HUES64 (cell line): Measurements from ENCODE around the gene FOXJ3.

Experiments used
- H3K27ac ChIP-seq: 2 replicates; pipeline ENCODE4 v1.7.0; 2013; ENCODE audit warnings: low read depth, low read length, inconsistent platforms
- H3K27me3 ChIP-seq: 2 replicates; pipeline ENCODE4 v1.6.1; 2013; ENCODE audit warnings: mild to moderate bottlenecking, low read length; ENCODE audit not compliant: insufficient read depth
- H3K36me3 ChIP-seq: 2 replicates; pipeline ENCODE4 v1.6.1; 2013; ENCODE audit warnings: mild to moderate bottlenecking, low read length; ENCODE audit not compliant: insufficient read depth
- H3K4me1 ChIP-seq: 2 replicates; pipeline ENCODE4 v1.6.1; 2013; ENCODE audit warnings: mild to moderate bottlenecking, low read length, moderate library complexity; ENCODE audit not compliant: insufficient read depth
- H3K4me3 ChIP-seq: 2 replicates; pipeline ENCODE4 v1.5.1; 2013; ENCODE audit warnings: mild to moderate bottlenecking, low read length, moderate library complexity
- H3K9ac ChIP-seq: 2 replicates; pipeline ENCODE4 v1.6.1; 2013; ENCODE audit warnings: mild to moderate bottlenecking, low read depth, low read length
- H3K9me3 ChIP-seq: 2 replicates; pipeline ENCODE4 v1.6.1; 2013; ENCODE audit warnings: low read depth, low read length; ENCODE audit not compliant: insufficient read depth
- whole genome bisulfite sequencing: fragments of 150-250, 120-280 bp; methylation state at CpG from one replicate; pipeline ENCODE4 v1.1.7; 2013; ENCODE audit warnings: missing lambda C conversion rate; 5-methylcytosine and 5-hydroxymethylcytosine counted together

Gene FOXJ3

DNA sequence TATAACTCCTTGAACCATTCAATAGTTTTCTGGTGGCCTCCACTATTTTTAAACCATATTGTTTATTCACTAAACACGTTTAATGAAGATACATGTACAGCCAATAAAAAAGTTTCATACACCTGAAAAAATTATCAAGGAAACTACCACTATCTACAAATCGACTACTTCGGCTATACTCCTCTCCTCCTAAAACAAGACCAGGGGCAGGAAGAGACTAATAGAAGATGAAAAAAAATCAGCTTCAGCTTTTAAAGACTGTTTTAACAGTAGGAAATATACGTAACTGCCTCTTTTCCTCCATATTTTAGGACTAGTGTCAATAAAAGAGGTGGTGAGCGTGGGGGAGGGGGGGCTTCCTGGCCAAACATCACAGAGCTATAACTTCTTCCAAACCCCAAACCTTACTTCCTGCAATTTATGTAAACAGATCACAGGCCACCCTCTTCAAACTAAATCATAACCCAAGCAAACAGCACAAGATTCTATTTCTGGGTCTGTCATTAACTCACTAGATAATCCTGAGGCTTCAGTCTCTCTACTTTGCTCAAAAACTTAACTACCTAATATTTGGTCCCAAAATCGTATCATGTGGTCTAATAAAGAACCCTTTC is 15.1 kb downstream of the FOXJ3 start:
- Histone ChIP-seq H3K4me1 (peaks cover 29% of the 10 kb centered on the region), H3K9ac (no peak overlapping the region), H3K4me3 (no peak overlapping the region), H3K27me3 (no peaks in the 10 kb centered on the region), H3K27ac (no peak overlapping the region), H3K36me3 (no peaks in the 10 kb centered on the region), H3K9me3 (no peaks in the 10 kb centered on the region)
- WGBS = 96% methylated on average over 6 of the region's 6 CpGs

GRCh38 chr1:42319128-42319851 is 15.7 kb downstream of the FOXJ3 start:
- Histone ChIP-seq H3K36me3 (no peaks in the 10 kb centered on the region), H3K27me3 (no peaks in the 10 kb centered on the region), H3K4me3 (no peak overlapping the region), H3K9me3 (no peaks in the 10 kb centered on the region), H3K4me1 (peaks cover 33% of the 10 kb centered on the region), H3K9ac (no peak overlapping the region), H3K27ac (no peak overlapping the region)
- 95% methylated on average over 4 of the region's 4 CpGs for WGBS

GRCh38 chr1:42318601-42319000 is 16.4 kb downstream of the FOXJ3 start:
- Histone ChIP-seq H3K9ac (no peak overlapping the region), H3K4me3 (no peak overlapping the region), H3K9me3 (no peaks in the 10 kb centered on the region), H3K4me1 (peaks cover 33% of the 10 kb centered on the region), H3K27me3 (no peaks in the 10 kb centered on the region), H3K36me3 (no peaks in the 10 kb centered on the region), H3K27ac (no peak overlapping the region)
- WGBS = 92% methylated on average over 4 of the region's 4 CpGs

DNA sequence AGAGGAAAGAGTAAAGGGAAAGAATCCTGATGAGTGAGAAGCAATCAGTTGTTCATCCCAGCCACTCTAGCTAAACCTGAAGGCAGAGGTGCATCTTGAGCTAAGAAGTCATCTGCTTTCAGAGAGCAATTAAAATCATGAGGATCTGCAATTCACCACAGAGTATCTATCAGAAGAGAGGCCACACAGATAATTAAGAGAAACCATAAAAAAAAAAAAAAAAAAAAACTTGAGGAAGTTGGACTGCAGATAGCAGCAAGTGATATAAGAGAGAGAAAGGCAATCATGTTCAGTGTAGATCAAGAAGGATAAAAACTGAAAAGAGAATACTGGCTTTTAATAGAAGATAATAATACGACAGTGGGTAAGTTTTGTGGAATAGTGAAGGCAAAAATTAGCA is 17.7 kb downstream of the FOXJ3 start:
- no peaks in the 10 kb centered on the region for H3K9me3 ChIP-seq
- no peaks in the 10 kb centered on the region for H3K27me3 ChIP-seq
- H3K4me1 ChIP-seq = peaks cover 33% of the 10 kb centered on the region
- no peaks in the 10 kb centered on the region for H3K36me3 ChIP-seq
- 91% methylated on average over 1 of the region's 1 CpG for WGBS
- no peak overlapping the region for H3K9ac ChIP-seq
- H3K4me3 ChIP-seq = no peak overlapping the region
- no peak overlapping the region for H3K27ac ChIP-seq

- Histone ChIP-seq H3K9ac (no peak overlapping the region), H3K36me3 (no peaks in the 10 kb centered on the region), H3K9me3 (no peaks in the 10 kb centered on the region), H3K4me1 (peaks cover 26% of the 10 kb centered on the region), H3K27me3 (no peaks in the 10 kb centered on the region), H3K27ac (no peak overlapping the region), H3K4me3 (no peak overlapping the region)
- 94% methylated on average over 2 of the region's 2 CpGs for WGBS
Measured at GRCh38 chr1:42316292-42316691, 18.7 kb downstream of the FOXJ3 start.

DNA sequence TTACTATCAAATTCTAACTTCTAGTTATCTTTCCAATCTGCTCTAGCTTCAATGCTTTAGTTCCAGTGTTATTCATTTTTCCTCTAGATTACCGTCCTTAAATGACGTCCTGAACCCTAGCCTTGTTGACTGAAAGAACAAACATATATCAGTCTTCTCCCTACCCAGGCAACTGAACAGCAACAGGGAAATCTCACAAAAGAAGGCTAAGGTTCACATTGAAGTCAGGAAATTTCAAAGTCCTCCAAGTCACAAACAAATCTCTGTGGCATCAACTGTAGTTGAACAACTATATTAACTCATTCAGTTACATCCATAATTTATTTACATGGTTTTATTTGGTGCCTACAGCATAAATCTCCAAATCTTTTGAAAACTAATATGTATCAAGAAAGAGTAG is 19.5 kb downstream of the FOXJ3 start:
- Histone ChIP-seq H3K9ac (no peak overlapping the region), H3K27me3 (no peaks in the 10 kb centered on the region), H3K4me3 (no peak overlapping the region), H3K4me1 (peaks cover 19% of the 10 kb centered on the region), H3K9me3 (no peaks in the 10 kb centered on the region), H3K36me3 (0 out of 2 replicates have a peak, but pooled peaks cover 3% of the 10 kb centered on the region), H3K27ac (no peak overlapping the region)
- 87% methylated on average over 2 of the region's 2 CpGs for WGBS

DNA sequence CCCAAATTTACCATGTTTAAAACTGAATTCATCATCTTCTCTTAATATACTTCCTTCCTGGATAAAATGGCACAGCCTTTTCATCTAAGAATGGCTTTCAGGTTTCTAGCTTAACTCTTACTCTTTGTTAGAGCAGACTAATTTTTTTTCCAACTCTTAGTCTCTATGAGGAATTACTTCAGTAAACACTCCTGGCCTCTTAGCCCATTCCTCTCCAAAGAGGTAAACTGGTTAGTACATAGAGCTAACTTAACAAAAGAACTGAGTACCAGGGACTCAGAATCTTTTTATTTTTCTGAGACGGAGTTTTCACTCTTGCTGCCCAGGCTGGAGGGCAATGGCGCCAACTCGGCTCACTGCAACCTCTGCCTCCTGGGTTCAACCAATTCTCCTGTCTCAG is 21.1 kb downstream of the FOXJ3 start:
- H3K27me3 ChIP-seq = no peaks in the 10 kb centered on the region
- no peak overlapping the region for H3K27ac ChIP-seq
- H3K9me3 ChIP-seq = no peaks in the 10 kb centered on the region
- H3K4me1 ChIP-seq = 0 out of 2 replicates have a peak, but pooled peaks cover 14% of the 10 kb centered on the region
- 95% methylated on average over 3 of the region's 3 CpGs for whole genome bisulfite sequencing
- peaks cover 13% of the 10 kb centered on the region for H3K36me3 ChIP-seq
- H3K4me3 ChIP-seq = no peak overlapping the region
- no peak overlapping the region for H3K9ac ChIP-seq

DNA sequence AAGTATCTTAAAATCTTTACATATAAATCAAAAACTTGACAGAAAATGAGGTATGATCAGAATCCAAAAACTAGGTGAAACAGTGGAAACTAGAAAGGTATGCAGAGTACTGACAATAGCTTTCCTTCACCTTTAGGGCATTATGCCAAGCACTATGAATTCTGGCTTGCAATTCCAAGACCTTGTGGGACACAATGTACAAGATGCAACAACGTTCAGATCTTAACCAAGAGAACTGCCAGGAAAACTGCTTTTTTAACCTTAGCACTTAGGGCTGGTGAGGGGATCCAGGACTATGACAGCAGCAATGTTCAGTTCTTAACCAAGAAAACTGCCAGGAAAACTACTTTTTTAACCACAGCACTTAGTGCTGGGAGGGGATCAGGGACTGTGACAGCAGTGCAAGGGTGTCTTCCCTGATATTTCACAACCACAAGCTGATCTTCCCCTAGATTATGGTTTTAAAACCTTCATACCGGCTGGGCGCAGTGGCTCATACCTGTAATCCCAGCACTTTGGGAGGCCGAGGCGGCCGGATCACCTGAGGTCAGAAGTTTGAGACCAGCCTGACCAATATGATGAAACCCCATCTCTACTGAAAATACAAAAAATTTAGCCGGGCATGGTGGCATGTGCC is 22.3 kb downstream of the FOXJ3 start:
- no peak overlapping the region for H3K9ac ChIP-seq
- H3K36me3 ChIP-seq = peaks cover 23% of the 10 kb centered on the region
- 68% methylated on average over 7 of the region's 7 CpGs for WGBS
- no peak overlapping the region for H3K27ac ChIP-seq
- no peaks in the 10 kb centered on the region for H3K27me3 ChIP-seq
- H3K4me1 ChIP-seq = 0 out of 2 replicates have a peak, but pooled peaks cover 14% of the 10 kb centered on the region
- no peaks in the 10 kb centered on the region for H3K9me3 ChIP-seq
- H3K4me3 ChIP-seq = no peak overlapping the region

DNA sequence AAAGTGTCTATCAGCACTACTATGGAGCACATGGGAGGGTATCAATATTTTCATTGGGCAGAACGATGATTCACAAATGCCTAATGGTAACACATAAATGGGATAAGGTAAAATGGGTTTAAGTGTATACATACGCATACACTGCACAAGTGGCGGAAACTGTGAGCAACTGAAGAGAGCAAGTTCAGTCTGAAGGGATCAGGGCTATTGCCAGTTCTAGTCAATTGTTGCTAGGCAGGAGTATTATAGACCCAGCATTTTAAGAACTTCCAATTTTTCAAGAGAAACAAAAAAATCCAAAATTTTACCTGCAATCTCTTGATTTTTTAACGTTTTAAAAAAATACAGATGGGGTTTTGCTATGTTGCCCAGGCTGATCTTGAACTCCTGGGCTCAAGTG is 23.1 kb downstream of the FOXJ3 start:
- Histone ChIP-seq H3K27ac (no peak overlapping the region), H3K36me3 (peaks cover 23% of the 10 kb centered on the region), H3K27me3 (no peaks in the 10 kb centered on the region), H3K9ac (no peak overlapping the region), H3K4me3 (no peak overlapping the region), H3K4me1 (0 out of 2 replicates have a peak, but pooled peaks cover 11% of the 10 kb centered on the region), H3K9me3 (no peaks in the 10 kb centered on the region)
- WGBS = 99% methylated on average over 4 of the region's 4 CpGs

- no peak overlapping the region for H3K9ac ChIP-seq
- H3K4me3 ChIP-seq = no peak overlapping the region
- H3K36me3 ChIP-seq = peaks cover 23% of the 10 kb centered on the region
- 0 out of 2 replicates have a peak, but pooled peaks cover 11% of the 10 kb centered on the region for H3K4me1 ChIP-seq
- no peaks in the 10 kb centered on the region for H3K9me3 ChIP-seq
- H3K27me3 ChIP-seq = no peaks in the 10 kb centered on the region
- H3K27ac ChIP-seq = no peak overlapping the region
- no CpG with 5 or more reads among the region's 1 CpG for WGBS
Measured at GRCh38 chr1:42311138-42311537, 23.9 kb downstream of the FOXJ3 start.

DNA sequence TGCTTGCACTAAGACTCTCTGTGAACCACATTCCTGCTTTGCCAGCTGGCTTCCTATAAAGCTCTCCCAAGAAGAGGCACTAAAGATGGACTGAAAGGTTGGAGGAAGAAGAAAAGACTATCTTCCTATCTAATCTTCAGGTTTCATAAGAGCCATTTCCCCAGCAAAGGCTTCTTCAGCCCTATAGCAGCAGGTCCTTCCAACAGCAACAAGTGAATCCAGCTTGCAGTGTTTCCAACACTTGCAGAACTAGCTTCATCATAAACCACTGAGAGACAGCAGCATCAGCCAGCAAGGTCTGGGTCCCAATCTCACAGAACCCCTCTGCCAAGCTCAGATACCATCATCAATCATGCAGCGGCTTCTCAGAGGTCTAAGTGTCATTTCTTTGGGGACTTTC is 28.1 kb downstream of the FOXJ3 start:
- H3K27me3 ChIP-seq = no peaks in the 10 kb centered on the region
- 96% methylated on average over 1 of the region's 1 CpG for WGBS
- H3K4me3 ChIP-seq = no peak overlapping the region

More for the DNA sequence above, 28.1 kb downstream of the FOXJ3 start:
- Histone ChIP-seq H3K27ac (no peak overlapping the region), H3K36me3 (peaks cover 34% of the 10 kb centered on the region), H3K4me1 (no peaks in the 10 kb centered on the region), H3K9me3 (peaks cover under 1% of the 10 kb centered on the region; the same call in 1 of the 2 replicates), H3K9ac (no peak overlapping the region)
